RWPE2 (cell line): ENCODE data around the gene KHDC4.
"Not testable (repeated sequence)": the region's sequence is repeated elsewhere in the genome, so short reads cannot be mapped to it uniquely, and the experiment has no call there.

Source experiments
- ATAC-seq: fragments of 200-7000 bp; cut with Tn5 transposase; 3 replicates; pipeline ENCODE4 v1.9.1; 2021; ENCODE audit warnings: low read depth
- DNase-seq: peaks from one replicate; pipeline ENCODE4 v3.0.0-alpha.2; 2020; ENCODE audit warnings: low spot score
- H3K27ac ChIP-seq: fragments of 450-650 bp; 2 replicates; pipeline ENCODE4 v1.5.1; 2017; ENCODE audit warnings: mild to moderate bottlenecking; ENCODE audit not compliant: poor library complexity, severe bottlenecking
- H3K27me3 ChIP-seq: fragments of 250-450 bp; sonication (Bioruptor Pico); 2 replicates; pipeline ENCODE4 v1.5.1; 2021; ENCODE audit warnings: mild to moderate bottlenecking, moderate library complexity; ENCODE audit not compliant: insufficient read depth, poor library complexity, severe bottlenecking
- H3K36me3 ChIP-seq: fragments of 250-450 bp; sonication (Bioruptor Pico); 2 replicates; pipeline ENCODE4 v1.5.1; 2020; ENCODE audit warnings: low read depth, mild to moderate bottlenecking, moderate library complexity
- H3K4me1 ChIP-seq: fragments of 250-450 bp; sonication (Bioruptor Pico); 2 replicates; pipeline ENCODE4 v1.5.1; 2021; ENCODE audit warnings: mild to moderate bottlenecking, moderate library complexity; ENCODE audit not compliant: insufficient read depth, poor library complexity, severe bottlenecking
- H3K4me3 ChIP-seq: fragments of 250-450 bp; sonication (Bioruptor Pico); 2 replicates; pipeline ENCODE4 v1.5.1; 2021; ENCODE audit warnings: mild to moderate bottlenecking, moderate library complexity; ENCODE audit not compliant: severe bottlenecking
- H3K9me3 ChIP-seq: fragments of 250-450 bp; sonication (Bioruptor Pico); 2 replicates; pipeline ENCODE4 v1.5.1; 2021; ENCODE audit warnings: mild to moderate bottlenecking, moderate library complexity; ENCODE audit not compliant: severe bottlenecking
- CTCF ChIP-seq: fragments of 450-650 bp; IDR thresholded peaks from one replicate; pipeline ENCODE4 v1.5.1; 2017; ENCODE audit warnings: mild to moderate bottlenecking, moderate library complexity; ENCODE audit not compliant: poor library complexity, severe bottlenecking

KHDC4 gene

DNA sequence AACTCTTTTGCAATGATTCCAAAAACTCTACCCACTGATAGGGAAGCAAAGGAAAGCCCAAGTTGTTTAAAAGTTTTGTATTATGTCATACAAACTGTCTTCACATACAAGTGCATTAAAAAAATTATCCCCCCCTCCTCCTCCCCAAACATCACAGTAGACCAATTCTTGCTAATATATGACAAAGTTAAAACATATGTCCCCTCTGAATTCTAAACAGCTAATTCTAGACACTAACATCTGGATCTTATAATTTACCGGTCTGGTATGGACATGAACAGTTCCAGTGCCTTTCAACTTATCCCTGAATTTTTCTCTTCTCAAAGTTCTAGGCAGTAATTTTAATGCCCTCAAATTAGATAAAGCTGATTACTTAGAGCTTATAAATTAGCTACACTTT lies 36.5 kb downstream of the KHDC4 start:
- Histone ChIP-seq H3K4me1 (peaks cover 15% of the 10 kb centered on the region), H3K4me3 (no peak overlapping the region), H3K36me3 (peaks cover 59% of the 10 kb centered on the region), H3K27ac (no peak overlapping the region), H3K27me3 (no peaks in the 10 kb centered on the region), H3K9me3 (no peaks in the 10 kb centered on the region)
- ATAC-seq (no peak), DNase-seq (no peak)
- TF ChIP-seq CTCF = no peak

DNA sequence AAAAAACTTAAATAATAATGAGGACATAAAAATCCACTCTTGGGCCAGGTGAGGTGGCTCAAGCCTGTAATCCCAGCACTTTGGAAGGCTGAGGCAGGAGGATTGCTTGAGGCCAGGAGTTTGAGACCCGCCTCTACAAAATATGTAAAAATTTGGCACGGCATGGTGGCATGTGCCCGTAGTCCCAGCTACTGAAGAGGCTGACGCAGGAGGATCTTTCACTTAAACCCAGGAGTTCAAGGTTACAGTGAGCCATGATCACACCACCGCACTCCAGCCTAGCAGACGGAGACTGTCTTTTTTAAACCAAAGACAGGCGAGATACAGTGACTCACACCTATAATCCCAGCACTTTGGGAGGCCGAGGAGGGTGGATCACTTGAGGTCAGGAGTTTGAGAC lies 37.7 kb downstream of the KHDC4 start:
- peaks cover 47% of the 10 kb centered on the region for H3K36me3 ChIP-seq
- not testable (repeated sequence) for H3K27me3 ChIP-seq

DNA sequence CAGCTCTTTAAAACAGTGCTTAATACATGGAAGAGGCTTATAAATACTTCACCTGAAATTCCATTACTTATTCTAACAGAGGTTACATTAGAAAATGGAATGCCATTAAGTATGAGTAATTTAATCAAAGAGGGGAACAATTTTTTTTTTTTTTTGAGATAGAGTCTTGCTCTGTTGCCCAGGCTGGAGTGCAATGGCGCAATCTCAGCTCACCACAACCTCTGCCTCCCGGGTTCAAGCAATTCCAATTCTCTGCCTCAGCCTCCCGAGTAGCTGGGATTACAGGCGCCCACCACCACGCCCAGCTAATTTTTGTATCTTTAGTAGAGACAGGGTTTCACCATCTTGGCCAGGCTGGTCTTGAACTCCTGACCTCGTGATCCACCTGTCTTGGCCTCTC lies 38.6 kb downstream of the KHDC4 start:
- not testable (repeated sequence) for H3K9me3 ChIP-seq, H3K4me3 ChIP-seq, DNase-seq, ATAC-seq, H3K27me3 ChIP-seq
- H3K4me1 ChIP-seq = peaks cover 21% of the 10 kb centered on the region
- peak overlapping the region; percentile 98 for H3K27ac ChIP-seq
- H3K36me3 ChIP-seq = peaks cover 38% of the 10 kb centered on the region

More for the DNA sequence above, 37.7 kb downstream of the KHDC4 start:
- H3K4me1 ChIP-seq = peaks cover 21% of the 10 kb centered on the region
- not testable (repeated sequence) for H3K27ac ChIP-seq, ATAC-seq, H3K9me3 ChIP-seq, H3K4me3 ChIP-seq, DNase-seq

DNA sequence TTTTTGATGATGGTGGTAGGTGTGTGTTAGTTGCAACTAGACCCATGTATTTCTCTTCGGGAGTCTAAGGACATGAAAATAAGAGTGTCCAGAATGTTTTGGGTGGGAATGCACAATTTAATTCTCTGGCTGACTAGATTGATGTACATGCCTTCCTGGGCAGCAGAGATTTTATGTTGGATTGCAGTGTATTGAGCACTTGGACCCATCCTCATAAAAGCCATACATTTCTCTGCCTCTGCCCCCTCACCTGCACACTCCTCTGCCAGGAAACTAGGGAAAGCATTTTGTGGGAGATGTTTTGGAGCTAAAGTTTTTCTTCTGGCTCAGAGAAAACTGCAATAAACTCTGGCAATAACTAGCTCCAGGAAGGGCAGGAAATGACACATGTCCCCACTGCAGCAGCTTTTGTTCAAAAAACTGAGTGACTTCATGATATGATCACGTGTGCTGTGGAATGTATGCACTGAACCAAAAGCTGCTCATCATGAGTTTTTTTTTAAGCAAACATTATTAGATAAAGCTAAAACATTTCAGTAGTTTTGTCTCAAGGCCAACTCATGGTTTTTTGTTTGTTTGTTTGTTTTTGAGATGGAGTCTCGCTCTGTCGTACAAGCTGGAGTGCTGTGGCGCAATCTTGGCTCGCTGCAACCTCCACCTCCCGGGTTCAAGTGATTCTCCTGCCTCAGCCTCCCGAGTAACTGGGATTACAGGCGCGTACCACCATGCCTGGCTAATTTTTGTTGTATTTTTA lies 40.6 kb downstream of the KHDC4 start:
- no peak for DNase-seq
- Histone ChIP-seq H3K4me1 (peaks cover 21% of the 10 kb centered on the region), H3K9me3 (no peaks in the 10 kb centered on the region), H3K4me3 (no peak overlapping the region), H3K27me3 (no peaks in the 10 kb centered on the region), H3K36me3 (peaks cover 18% of the 10 kb centered on the region), H3K27ac (peak overlapping the region; percentile 98)
- peak; percentile 81 for ATAC-seq
- TF ChIP-seq CTCF = no peak

DNA sequence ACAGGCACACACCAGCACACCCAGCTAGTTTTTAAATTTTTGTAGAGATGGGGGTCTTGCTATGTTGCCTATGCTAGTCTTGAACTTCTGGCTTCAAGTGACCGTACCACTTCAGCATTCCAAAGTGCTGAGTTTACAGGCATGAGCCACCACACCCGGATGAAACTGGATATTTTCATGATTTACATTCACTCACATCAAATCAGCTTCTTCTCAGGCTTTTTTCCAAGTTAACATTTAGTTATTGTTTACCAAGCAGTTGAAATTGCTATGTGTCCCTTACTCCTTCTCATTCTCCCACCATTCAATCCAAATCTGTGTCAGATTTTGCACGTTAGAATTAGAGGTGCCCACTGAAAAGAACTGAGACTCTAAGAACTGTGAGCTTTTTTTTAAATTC lies 41.4 kb downstream of the KHDC4 start:
- Histone ChIP-seq H3K27me3 (no peaks in the 10 kb centered on the region), H3K36me3 (peaks cover 13% of the 10 kb centered on the region), H3K4me1 (peaks cover 21% of the 10 kb centered on the region), H3K27ac (peak overlapping the region; percentile 98), H3K9me3 (no peaks in the 10 kb centered on the region), H3K4me3 (no peak overlapping the region)
- no peak for TF ChIP-seq CTCF
- no peak for DNase-seq
- peak; percentile 55 for ATAC-seq

DNA sequence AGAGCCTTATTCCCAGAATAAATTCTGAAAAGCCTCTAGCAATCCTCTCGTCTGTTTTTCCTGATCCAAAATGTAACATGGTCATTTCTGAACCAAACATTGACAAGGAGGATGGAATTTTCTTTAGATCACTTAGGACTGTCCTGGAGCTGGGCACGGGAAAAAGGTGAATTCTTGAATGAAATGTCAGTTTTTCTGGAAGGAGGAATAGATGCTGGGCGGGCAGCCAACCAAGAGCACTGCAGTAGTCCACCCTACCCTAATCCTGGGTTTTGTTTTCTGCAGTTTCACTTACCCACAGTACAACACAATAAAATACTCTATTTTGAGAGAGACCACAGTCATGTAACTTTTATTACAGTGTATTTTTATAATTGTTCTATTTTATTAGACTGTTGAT lies 44.0 kb downstream of the KHDC4 start:
- ATAC-seq = no peak
- TF ChIP-seq CTCF = no peak
- H3K27me3 ChIP-seq = no peaks in the 10 kb centered on the region
- DNase-seq = no peak
- H3K9me3 ChIP-seq = no peaks in the 10 kb centered on the region
- no peak overlapping the region for H3K4me3 ChIP-seq
- H3K36me3 ChIP-seq = no peaks in the 10 kb centered on the region
- H3K27ac ChIP-seq = no peak overlapping the region
- peaks cover 21% of the 10 kb centered on the region for H3K4me1 ChIP-seq
